ENCODE data around the gene SCRN3. TPM values are rescaled to one million over a fixed set of nuclear protein-coding genes. Genes with fewer than 3 reads are reported as not detected.

SCRN3 gene
- total and polyA plus RNA-seq, 2 experiments from 2014 or later = 8.1 to 12.3 TPM

- no peak for TF ChIP-seq REST (IDR thresholded peaks at IDR 0.05; ENCODE audit: unreplicated experiment)
- no peak for TF ChIP-seq NANOG (IDR thresholded peaks at IDR 0.05; ENCODE audit: borderline replicate concordance)
- no peak for TF ChIP-seq EZH2 (IDR thresholded peaks at IDR 0.05; ENCODE audit: low read depth, unreplicated experiment)
- no peak for TF ChIP-seq ETS1 (IDR thresholded peaks at IDR 0.05)
- no peak for TF ChIP-seq STAT1 (IDR thresholded peaks at IDR 0.05; ENCODE audit: unreplicated experiment)
These were observed 44.8 kb upstream of the SCRN3 start (continued) for GRCh38 chr2:174350593-174351181.

GRCh38 chr2:174353004-174353403, 42.5 kb upstream of the SCRN3 start:
- H3K36me3 Mint-ChIP-seq (ENCODE audit: low read depth) = peaks cover 7% of the 10 kb centered on the region; the same call in 1 of the 3 replicates
- H4K20me1 ChIP-seq (replicated peaks; ENCODE audit: insufficient read depth) = no peaks in the 10 kb centered on the region

More at GRCh38 chr2:174353004-174353403, 42.5 kb upstream of the SCRN3 start:
- no peak for TF ChIP-seq ZNF114 (CRISPR knock-in tag; IDR thresholded peaks at IDR 0.05)
- no peak for TF ChIP-seq CREB1 (CRISPR knock-in tag; IDR thresholded peaks at IDR 0.05; ENCODE audit: low read depth)
- TF ChIP-seq NANOG (IDR thresholded peaks at IDR 0.05; ENCODE audit: borderline replicate concordance) = no peak
- no peak for TF ChIP-seq STAT1 (IDR thresholded peaks at IDR 0.05; ENCODE audit: unreplicated experiment)
- no peak for TF ChIP-seq EZH2phosphoT487 (IDR thresholded peaks at IDR 0.05; ENCODE audit: unreplicated experiment)
- no peak for TF ChIP-seq POLR2AphosphoS5 (IDR thresholded peaks at IDR 0.05; ENCODE audit: low read depth)
- no peak for TF ChIP-seq CTCF (conservative IDR thresholded peaks at IDR 0.05; ENCODE audit: low read depth in 2 of 2)
- no peak for TF ChIP-seq REST (IDR thresholded peaks at IDR 0.05; ENCODE audit: unreplicated experiment)
- TF ChIP-seq ZNF331 (CRISPR knock-in tag; IDR thresholded peaks at IDR 0.05; ENCODE audit: low read depth) = no peak
- no peak overlapping the region for H3K27ac ChIP-seq (ENCODE audit: low read depth)
- no peaks in the 10 kb centered on the region for H3K79me2 ChIP-seq (replicated peaks; ENCODE audit: insufficient read depth)
- H3K4me3 ChIP-seq = no peak overlapping the region
- H3K4me2 ChIP-seq = no peak overlapping the region
- Mint-ChIP-seq H3K4me3 (no peak overlapping the region), H3K4me1 (no peaks in the 10 kb centered on the region), H3K27me3 (ENCODE audit: insufficient read depth, low read depth, poor library complexity) (peaks cover 2% of the 10 kb centered on the region), H3K9me3 (no peaks in the 10 kb centered on the region), H3K27ac (no peak overlapping the region)
- H3K36me3 ChIP-seq (ENCODE audit: insufficient read depth) = no peaks in the 10 kb centered on the region
- ATAC-seq (no peak), DNase-seq (ENCODE audit: low spot score) (no peak)
- H3K27me3 ChIP-seq (ENCODE audit: insufficient read depth) = no peaks in the 10 kb centered on the region
- no peaks in the 10 kb centered on the region for H3F3A ChIP-seq (replicated peaks; ENCODE audit: low read depth)
- H2AFZ ChIP-seq = no peak overlapping the region
- H3K4me1 ChIP-seq (ENCODE audit: insufficient read depth) = no peaks in the 10 kb centered on the region
- H3K9me2 ChIP-seq (ENCODE audit: insufficient read depth) = no peaks in the 10 kb centered on the region
